AG09309 (cell line): ENCODE results near the gene SLC1A1.
A peak's percentile ranks its signal among the peaks of the same experiment; 100 is the strongest.
"Not testable (repeated sequence)": the region's sequence is repeated elsewhere in the genome, so short reads cannot be mapped to it uniquely, and the experiment has no call there.

Experiments
- DNase-seq: peaks from one replicate; pipeline ENCODE4 v3.0.0-alpha.2; 2010; ENCODE audit warnings: low read depth
- H3K4me3 ChIP-seq: 2 replicates; pipeline ENCODE4 v1.5.1; 2011; ENCODE audit warnings: mild to moderate bottlenecking, low read depth, low read length, moderate library complexity; ENCODE audit not compliant: control insufficient read depth
- TF ChIP-seq, protein P1 (sequence below): IDR thresholded peaks from 2 replicates; pipeline ENCODE4 v1.5.1; 2011; ENCODE audit warnings: mild to moderate bottlenecking, low read depth, low read length, inconsistent platforms; ENCODE audit not compliant: insufficient read depth, control insufficient read depth; ENCODE audit errors: missing control alignments

The SLC1A1 gene

DNA sequence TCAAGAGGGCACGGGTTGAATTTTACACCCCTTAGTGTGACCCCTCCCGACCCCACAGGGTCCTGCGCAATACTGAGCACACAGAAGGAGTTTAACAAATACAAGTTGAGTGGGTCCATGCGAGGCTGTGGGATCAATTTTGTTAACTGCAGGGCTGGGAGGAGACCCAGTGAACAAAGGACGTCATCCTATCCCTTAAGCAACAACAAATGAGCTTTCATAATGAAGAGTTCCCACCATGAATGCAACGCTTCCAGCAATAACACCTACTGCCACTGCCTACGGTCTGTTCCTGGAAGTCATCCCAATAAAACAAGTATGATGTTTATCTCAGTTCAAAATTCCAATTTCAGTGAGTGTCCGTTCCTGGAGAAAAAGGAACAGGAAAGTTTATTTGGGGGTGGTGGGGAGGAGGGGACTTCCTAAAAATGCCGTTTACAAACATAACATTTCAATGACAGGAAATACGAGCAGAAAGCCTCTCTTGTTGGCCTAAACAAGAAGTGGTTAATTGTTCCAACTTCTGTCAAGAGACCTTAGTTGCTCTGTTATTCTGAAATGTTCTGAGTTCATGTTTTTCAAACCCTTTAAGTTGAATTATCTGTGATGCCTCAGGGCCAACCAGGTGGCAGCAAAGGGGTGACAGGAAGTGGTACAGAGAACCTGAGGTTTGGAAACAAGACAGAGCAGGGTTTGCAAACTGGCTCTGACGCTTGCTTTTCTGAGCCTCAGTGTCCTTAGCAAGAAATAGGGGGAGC lies 106.1 kb downstream of the SLC1A1 start:
- TF ChIP-seq, protein P1, sequence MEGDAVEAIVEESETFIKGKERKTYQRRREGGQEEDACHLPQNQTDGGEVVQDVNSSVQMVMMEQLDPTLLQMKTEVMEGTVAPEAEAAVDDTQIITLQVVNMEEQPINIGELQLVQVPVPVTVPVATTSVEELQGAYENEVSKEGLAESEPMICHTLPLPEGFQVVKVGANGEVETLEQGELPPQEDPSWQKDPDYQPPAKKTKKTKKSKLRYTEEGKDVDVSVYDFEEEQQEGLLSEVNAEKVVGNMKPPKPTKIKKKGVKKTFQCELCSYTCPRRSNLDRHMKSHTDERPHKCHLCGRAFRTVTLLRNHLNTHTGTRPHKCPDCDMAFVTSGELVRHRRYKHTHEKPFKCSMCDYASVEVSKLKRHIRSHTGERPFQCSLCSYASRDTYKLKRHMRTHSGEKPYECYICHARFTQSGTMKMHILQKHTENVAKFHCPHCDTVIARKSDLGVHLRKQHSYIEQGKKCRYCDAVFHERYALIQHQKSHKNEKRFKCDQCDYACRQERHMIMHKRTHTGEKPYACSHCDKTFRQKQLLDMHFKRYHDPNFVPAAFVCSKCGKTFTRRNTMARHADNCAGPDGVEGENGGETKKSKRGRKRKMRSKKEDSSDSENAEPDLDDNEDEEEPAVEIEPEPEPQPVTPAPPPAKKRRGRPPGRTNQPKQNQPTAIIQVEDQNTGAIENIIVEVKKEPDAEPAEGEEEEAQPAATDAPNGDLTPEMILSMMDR = no peak
- DNase-seq = no peak
- no peak overlapping the region for H3K4me3 ChIP-seq

DNA sequence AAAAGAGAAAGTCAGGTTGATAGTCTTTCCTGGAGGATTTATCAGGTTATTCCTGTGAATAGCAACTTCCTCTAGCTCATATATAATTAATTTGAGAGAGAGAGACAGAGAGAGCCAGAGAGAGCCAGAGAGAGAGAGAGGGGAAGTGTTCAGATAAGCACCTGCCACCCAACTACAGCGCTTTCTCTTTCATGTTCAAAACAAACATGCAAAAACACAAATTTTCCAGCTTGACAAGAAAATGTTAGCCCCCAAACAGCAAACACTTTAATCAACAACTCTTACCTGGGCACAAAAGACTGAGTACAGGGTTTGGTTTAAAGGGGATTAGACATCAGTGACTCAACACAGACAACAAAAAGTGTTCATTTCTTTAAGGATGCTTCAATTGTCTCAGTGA lies 110.1 kb downstream of the SLC1A1 start:
- TF ChIP-seq, protein P1 = no peak
- no peak overlapping the region for H3K4me3 ChIP-seq
- DNase-seq = no peak

DNA sequence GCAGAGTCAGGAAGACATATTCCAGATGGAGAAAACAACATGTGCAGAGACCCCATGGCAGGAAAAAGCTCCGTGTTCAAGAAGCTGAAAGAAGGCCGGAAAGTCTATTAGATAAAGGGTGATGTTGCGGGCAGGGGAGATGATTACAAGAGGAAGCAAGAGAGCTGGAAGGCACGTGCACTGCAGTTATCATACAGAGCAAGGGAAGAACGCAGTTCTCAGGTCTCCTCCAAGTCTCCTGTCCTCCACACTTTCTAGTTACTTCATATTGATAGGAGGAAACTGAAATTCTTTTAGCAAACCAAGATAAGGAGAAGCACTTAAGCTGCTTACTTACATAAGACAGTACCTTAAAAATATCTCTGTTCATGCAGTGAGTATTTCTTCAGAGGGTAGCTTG lies 113.6 kb downstream of the SLC1A1 start:
- TF ChIP-seq, protein P1 = no peak
- no peak for DNase-seq
- no peak overlapping the region for H3K4me3 ChIP-seq

DNA sequence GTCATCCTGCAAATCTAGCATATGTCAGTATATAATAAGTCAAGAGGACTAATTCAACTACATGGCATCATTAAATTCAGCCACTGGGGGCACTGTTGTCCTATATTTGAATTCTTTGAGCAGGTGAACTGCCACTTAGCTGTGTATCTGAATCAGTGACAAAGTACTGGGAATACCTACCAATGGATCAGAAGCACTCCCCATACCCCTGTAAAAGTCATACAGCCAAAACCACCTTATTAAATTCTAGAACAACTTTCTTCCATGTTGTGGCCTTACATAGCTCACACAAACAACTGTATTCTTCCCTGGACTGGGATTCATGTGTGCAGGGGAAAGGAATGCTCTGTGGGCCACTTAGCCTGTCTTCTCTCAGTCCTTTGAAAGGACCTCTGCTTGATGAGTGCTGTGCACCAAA lies 114.4 kb downstream of the SLC1A1 start:
- TF ChIP-seq, protein P1 = peak; percentile 58
- H3K4me3 ChIP-seq = no peak overlapping the region
- no peak for DNase-seq

DNA sequence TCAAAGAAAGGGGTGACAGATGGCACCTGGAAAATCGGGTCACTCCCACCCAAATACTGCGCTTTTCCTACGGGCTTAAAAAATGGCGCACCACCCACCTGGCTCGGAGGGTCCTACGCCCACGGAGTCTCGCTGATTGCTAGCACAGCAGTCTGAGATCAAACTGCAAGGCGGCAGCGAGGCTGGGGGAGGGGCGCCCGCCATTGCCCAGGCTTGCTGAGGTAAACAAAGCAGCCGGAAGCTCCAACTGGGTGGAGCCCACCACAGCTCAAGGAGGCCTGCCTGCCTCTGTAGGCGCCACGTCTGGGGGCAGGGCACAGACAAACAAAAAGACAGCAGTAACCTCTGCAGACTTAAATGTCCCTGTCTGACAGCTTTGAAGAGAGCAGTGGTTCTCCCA lies 115.8 kb downstream of the SLC1A1 start:
- DNase-seq, H3K4me3 ChIP-seq: not testable (repeated sequence)

DNA sequence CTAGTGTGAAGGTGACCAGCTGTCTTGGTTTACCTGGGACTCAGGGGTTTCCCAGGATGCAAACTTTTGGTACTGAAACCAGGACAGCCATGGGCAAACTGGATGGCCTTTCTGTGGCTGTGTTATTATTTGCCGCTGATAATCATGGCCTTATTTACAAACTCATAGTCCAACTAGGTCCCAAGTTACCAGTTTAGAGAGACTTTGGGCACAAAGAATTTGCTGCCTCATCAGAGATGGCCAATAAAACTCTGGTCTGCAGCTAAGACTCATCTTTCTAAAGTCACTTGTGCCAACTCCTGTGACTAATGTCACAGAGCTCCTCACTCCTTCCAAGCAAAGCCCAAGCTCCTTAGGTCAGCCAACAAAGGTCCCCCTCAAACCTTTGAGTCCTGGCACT lies 124.4 kb downstream of the SLC1A1 start:
- no peak for DNase-seq
- TF ChIP-seq, protein P1 = no peak
- no peak overlapping the region for H3K4me3 ChIP-seq

DNA sequence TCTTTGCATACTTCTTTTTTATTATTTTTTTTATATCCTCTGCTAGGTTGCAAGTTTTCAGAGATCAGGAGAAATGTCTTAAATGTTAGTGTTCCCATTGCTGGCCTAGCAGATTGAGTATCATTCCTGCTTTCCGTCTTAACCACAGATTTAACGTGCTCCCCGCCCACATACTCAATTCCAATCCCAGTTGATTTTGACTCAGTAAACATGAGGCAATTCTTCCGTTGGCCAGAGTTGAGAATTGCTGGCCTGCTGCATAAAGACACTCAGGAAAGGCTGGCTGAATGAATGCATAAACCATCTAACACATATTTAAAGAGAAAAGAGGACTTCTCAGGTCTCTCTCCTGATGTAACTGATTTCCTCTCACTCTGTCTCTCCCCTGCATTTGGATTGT lies 125.0 kb downstream of the SLC1A1 start:
- TF ChIP-seq, protein P1 = no peak
- H3K4me3 ChIP-seq = no peak overlapping the region
- peak; percentile 61 for DNase-seq
